AG08395 (cell line): Measurements from ENCODE around the gene GJD3.

Source experiments
- DNase-seq: peaks from one replicate; pipeline ENCODE4 v3.0.0; 2012; ENCODE audit warnings: mixed read lengths, low spot score

GJD3 gene

DNA sequence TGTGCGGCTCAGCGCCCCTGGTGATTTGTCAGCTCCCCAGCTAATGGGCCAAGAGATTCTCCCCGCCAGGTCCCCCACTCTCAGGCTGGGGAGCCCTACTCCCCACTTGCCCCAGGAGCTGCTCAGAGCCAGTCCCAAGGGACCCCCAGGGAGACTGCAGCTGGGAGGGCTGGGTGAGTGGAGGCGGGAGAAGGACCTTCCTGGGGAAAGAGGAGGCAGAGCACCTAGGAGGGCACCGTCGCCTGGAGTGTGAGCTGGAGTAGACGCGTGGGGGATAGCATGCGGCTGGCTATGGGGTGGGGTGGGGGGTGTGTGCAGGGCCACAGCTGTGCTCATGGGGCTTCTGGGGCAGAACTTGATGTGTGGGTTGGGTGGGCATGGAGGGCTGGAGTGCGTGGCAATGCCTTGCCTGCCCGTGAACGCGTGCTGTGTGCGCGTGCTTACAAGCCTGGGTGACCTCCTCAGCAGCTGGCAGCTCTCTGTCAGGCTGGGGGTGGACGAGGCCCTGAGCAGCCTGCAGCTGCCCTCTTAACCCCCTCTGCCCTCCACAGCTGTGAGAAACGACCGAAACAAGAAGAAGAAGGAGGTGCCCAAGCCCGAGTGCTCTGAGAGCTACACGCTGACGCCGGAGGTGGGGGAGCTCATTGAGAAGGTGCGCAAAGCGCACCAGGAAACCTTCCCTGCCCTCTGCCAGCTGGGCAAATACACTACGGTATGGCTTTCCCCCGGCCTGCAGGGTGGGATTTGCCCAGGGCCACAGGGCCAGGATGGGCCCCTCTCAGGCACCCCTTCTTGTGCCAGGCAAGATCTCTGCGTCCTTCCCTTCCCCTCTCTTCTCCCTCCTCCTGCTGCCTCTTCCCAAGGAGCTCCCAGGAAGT is 12.9 kb downstream of the GJD3 start:
- no peak for DNase-seq

GRCh38 chr17:40350689-40351358 is 13.7 kb downstream of the GJD3 start:
- no peak for DNase-seq

GRCh38 chr17:40349895-40350688 is 14.4 kb downstream of the GJD3 start:
- no peak for DNase-seq

DNA sequence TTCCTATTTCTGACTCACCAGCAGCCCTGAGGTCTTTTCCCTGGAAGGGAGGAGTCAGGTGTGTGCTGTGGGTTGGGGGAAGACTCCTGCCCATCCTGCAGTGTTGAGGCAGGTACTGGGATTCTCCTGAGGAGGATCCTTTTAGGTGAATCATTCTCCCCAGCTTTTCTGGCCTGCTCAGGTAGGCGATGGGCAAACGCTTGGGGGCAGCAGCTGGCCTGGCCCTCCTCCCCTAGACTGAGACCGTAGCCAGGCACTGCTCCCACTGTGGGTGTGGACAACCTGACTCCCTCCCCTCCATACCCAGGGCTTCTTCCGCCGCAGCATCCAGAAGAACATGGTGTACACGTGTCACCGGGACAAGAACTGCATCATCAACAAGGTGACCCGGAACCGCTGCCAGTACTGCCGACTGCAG is 15.1 kb downstream of the GJD3 start:
- DNase-seq: no peak

- DNase-seq: no peak
Observed at GRCh38 chr17:40348562-40349476, 15.7 kb downstream of the GJD3 start.

- DNase-seq: no peak
Observed at GRCh38 chr17:40348136-40348504, 16.4 kb downstream of the GJD3 start.

DNA sequence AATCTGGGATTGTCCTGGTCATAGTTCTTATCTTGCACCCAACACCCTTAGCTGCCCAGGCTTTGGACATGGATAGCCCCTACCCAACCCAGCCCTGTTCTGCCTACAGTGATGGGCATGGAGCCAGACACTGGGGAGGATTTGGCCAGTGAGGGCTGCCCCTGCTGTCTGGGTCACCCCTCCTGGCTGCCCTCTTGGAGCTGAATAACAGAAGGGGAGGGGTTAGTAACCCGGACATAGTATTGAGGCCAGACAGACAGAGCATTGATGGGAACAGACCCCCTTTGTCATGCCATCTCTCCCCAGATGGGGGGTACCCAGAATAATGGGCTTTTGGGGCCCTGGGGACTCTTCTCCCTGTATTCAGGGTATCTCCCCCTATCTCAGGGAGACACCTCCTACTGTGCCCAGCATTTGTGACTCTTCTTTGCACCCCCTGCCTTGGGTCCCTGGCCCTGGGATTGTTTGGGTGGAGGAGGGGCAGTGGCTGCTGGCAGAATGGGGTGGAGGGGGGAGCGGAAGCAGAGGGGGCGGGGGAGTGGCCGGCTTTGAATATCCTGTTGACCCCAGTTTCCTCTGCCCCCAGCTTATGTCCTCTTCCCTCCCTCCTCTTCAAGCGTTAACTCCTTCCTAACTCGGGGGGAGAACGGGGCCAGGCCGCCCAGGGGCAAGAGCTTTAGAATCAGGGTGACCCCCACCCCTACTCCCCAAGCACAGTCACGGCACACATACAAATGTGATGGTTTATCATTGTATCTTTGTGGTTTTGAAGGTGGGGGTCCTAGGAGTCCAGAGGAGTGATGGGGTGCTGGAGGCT is 17.0 kb downstream of the GJD3 start:
- DNase-seq: no peak

GRCh38 chr17:40346765-40347158 is 17.8 kb downstream of the GJD3 start:
- no peak for DNase-seq

DNA sequence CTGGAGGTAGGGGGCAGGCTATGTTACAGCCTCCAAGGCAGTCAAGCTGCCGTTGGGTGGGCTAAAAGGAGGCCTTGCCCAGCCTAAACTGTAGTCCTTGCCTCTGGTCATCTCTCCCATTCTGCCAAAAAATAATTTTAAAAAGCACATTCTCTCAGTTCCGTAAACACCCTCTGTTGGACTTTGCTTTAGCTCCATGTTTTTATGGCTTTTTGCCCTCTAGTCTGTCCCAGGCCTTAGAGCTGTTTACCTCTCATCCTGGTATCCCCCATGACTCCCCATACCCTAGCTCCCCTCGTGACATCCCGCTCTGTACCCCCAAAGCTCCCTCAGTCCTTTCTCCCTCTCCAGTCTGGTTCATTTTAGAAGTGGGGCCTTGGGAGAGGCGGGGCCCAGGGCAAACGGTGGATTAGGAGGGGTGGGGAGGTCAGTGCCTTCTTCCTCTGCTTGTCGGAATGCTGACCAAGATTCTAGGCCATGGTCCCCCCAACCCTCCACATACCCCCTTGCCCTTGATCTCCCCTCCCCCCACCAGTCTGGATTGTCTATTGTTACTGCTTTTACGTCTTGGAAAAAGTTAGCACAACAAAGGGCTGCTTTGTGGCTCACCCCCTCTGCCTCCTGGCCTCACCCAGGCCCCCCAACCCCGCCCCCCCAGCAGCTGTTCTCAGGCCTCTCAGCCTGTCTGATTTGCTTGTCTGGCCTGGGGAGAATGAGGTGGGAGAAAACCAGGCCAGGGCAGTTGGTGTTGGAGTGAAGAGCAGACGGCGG is 18.4 kb downstream of the GJD3 start:
- no peak for DNase-seq

- DNase-seq: no peak
Observed at GRCh38 chr17:40345161-40345993, 19.2 kb downstream of the GJD3 start.

DNA sequence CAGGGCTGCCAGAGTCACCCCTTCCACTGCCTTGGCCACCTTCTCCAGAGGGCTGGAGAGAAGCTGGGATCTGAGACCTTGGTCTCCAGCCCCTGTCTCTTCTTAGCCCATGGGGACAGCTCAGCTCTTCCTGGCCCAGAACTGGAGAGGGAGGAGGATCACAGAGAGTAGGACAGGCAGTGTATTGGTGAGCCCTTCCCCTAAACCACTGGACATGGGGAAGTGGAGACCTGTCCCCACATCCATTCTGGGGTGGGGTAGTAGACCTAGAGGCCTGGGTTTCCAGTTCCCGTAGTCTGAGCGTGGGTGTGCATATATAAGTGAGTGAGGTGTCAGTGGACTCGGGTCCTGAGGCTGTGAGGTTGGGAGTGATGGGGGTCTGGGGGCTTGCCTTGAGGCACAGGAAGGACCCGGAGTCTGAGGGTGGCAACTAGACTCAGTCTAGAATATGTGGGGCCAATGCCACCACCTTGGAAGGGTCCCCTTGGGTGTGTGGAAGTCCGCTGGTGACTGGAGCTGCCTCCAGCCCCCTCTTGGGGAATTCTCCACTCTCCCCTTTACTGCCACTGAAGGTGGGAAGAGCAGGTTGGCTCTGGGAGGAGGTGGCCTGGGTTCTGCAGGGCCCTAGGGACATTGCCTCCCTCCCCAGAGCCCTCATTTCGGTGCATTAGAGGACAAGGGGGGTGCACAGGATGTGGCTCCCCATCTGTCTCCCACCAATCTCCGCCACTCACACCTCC is 19.9 kb downstream of the GJD3 start:
- DNase-seq: no peak

DNA sequence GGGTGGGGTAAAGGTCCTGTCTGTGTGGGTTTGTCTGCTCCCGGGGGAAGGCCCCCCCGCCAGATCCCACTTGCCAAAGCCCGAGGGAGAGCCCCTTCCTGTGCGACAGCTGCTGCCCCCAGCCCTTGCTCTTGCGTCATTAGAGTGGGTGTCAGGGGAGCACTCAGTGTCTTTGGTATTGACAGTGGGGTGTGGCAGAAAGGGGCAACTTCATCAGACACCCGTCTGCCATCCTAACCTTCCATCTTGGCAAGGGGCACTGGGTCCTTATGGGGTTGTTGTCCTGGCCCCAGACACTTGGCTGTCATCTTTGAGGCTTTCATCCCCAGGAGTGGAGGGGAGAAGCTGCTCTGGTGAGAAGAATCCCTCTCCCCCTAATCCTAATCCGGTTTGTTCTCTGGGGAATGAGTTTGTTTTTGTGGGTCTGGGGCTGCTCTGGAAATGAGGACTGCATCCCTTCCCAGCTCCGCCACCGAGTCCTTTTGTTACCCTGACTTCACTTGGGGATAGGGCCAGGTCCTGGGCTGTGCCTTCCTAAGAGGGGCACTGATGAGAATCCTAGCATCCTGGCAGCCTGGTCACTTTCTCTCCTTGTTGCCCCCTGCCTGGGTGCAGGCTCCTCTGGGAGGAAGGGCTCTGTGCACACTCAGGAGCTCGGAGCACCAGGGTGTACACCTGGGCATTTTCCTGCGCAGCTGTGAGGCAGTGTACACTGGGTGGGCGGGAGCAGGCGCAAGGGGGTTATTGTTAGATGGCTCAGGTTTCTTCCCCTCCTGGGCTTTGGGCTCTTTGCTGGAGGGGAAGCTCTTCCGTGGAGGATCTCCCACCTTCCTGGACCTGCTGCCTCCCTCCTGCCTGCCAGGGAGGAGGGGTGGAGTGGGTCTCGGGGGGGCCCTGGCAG is 21.1 kb downstream of the GJD3 start:
- DNase-seq: no peak

- DNase-seq: no peak
Observed at GRCh38 chr17:40342504-40343218, 21.9 kb downstream of the GJD3 start.

DNA sequence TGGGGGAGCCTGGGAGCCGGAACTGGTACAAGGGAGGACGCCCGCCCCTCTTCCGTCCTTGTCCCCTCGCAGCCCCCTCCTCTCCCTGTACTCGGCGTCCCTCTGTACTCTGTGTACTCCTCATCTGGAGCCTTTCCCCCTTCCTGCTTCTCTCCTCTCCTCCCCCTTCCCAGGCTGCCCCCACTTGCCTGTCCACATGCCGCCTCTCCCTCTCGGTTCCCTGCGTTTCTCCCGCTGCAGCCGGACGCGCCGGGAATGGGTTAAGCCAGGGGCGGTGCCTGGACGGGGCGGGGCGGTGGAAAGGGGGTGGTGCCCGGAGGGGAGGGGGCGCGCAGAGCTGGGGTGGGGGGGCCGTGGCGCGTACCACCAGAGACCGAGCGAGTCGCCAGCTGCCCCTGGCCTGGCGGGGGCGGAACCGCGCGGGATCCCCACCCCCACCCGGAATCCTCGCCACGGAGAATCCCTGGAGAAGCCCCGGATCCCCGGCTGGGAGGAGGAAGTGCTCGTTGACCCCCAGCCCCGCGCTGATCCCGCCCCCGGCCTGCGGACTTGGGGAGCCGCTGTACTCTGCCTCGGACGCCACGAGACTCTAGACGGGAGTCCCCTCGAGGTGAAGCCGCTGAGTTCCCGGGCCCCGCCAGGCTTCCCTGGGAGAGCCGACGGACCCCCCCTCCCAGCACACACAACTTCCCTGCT is 22.6 kb downstream of the GJD3 start:
- DNase-seq: peak; percentile 70

DNA sequence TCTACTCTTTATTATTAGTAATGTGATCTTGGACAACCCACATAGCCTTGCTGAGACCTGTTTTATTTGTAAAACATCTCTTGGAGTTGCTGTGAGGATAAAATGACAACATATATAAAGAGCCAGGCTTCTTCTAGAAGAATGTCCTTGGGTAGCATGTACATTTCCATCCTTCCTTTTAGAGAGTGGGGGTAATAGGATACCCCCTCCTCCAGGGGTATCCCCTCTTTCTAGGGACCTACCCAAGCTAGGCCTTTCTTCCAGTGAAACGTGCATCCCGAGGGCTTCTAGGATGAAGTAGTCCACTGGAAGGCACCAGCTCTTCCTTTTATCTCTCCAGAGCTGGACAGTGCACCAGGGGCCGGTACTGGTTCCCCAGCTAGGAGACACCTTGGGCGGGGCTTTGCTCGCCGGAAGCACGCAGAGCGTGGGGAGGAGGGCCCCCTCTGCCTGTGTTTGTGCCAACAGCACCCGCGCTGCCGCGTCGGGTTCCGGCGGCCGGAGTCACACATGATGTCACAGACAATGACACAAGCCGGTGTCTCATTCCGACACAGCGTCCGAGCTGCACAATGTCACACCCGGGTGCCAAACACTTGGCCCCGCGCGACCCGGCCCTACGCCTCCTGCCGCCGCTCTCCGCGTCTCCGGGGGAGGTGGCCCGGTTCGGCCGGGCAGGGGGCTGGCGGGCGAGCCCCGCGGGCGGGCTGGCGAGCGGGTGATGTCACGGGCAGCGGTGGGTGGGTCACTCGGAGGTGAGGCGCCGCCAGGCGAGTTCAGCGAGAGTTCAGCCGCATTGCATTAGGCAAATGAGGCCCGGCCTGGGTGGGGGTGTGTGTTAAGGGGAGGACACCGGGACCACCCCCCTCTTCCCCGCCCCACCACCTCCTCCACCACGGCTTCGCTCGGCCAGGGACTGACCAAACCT is 23.4 kb downstream of the GJD3 start:
- peak; percentile 82 for DNase-seq
